HCT116 (cell line): Measurements from ENCODE around the gene CPS1. TPM values are rescaled to one million over a fixed set of nuclear protein-coding genes. Genes with fewer than 3 reads are reported as not detected.

Experiments
- ATAC-seq: fragments of 200-7000 bp; cut with Tn5 transposase; 2 replicates; pipeline ENCODE4 v1.9.1; 2020; ENCODE audit warnings: mild to moderate bottlenecking, moderate library complexity
- BruUV-seq: library from RNA; stranded (reverse); fragments of 400-500 nt; replicated peaks from 2 replicates; lab custom pipeline; 2021; lab: Mats Ljungman, UMichigan
- CTCF ChIA-PET: fragments of 300-600 bp; sonication (Branson Sonifier 250); formaldehyde crosslinking; loops from one replicate; lab custom pipeline; 2021; ENCODE audit warnings: antibody characterized with exemption; lab: Charles Lee
- POLR2A ChIA-PET: fragments of 300-600, 350-600 bp; sonication (Branson Sonifier 250); formaldehyde crosslinking; loops from one replicate; lab custom pipeline; 2021; ENCODE audit warnings: antibody characterized with exemption; lab: Charles Lee
- RAD21 ChIA-PET, 2 experiments: fragments of 300-600 bp; sonication (Branson Sonifier 250); formaldehyde crosslinking; loops; one replicate each; lab custom pipeline; 2023; ENCODE audit warnings: low total read pairs in 2 of 2; ENCODE audit not compliant: uncharacterized antibody in 2 of 2, unreplicated experiment in 2 of 2, low non-redundant PET in 1 of 2; lab: Charles Lee
- DNase-seq: peaks from one replicate; pipeline ENCODE4 v3.0.0-alpha.2; 2010; ENCODE audit warnings: low read depth, low spot score
- H2AFZ ChIP-seq: fragments of 200-600 bp; shearing (Covaris generic), sonication (generic); 2 replicates; pipeline ENCODE4 v1.6.1; 2017; ENCODE audit warnings: low read depth, mixed run types, mixed read lengths, antibody characterized with exemption, low read length; ENCODE audit not compliant: poor library complexity, severe bottlenecking
- H3K27ac ChIP-seq: 2 replicates; pipeline ENCODE4 v1.5.1; 2012; ENCODE audit warnings: low read depth, low read length
- H3K27me3 ChIP-seq: fragments of 200-600 bp; sonication (generic); 2 replicates; pipeline ENCODE4 v1.6.1; 2016; ENCODE audit warnings: mixed run types, low read length, mixed read lengths; ENCODE audit not compliant: insufficient read depth
- H3K36me3 ChIP-seq, 2 experiments: fragments of 200-500 bp in 1 of 2; fragments of 200-600 bp in 1 of 2; sonication (Bioruptor generic) in 1 of 2; sonication (generic) in 1 of 2; 2 replicates each; pipeline versions ENCODE4 v1.5.1 to v1.6.1; 2014 to 2016; ENCODE audit warnings: low read length in 2 of 2, inconsistent platforms in 1 of 2, mixed read lengths in 1 of 2, mixed run types in 1 of 2; ENCODE audit not compliant: insufficient read depth in 2 of 2, control insufficient read depth in 1 of 2
- H3K4me1 ChIP-seq, 2 experiments: fragments of 200-600 bp in 1 of 2; sonication (generic) in 1 of 2; 2 replicates each; pipeline versions ENCODE4 v1.5.1 to v1.6.1; 2012 to 2017; ENCODE audit warnings: low read length in 2 of 2, inconsistent platforms in 1 of 2, mild to moderate bottlenecking in 1 of 2, mixed read lengths in 1 of 2, mixed run types in 1 of 2, moderate library complexity in 1 of 2; ENCODE audit not compliant: insufficient read depth in 2 of 2, control insufficient read depth in 1 of 2
- H3K4me2 ChIP-seq: fragments of 200-600 bp; sonication (generic); 2 replicates; pipeline ENCODE4 v1.6.1; 2017; ENCODE audit warnings: mixed run types, low read length, mixed read lengths
- H3K4me3 ChIP-seq, 2 experiments: fragments of 200-600 bp in 1 of 2; sonication (generic) in 1 of 2; replicated peaks in 1 of 2; 2 replicates each; pipeline ENCODE4 v1.5.1; 2011 to 2016; ENCODE audit warnings: low read length in 2 of 2, control low read depth in 1 of 2, low read depth in 1 of 2, mild to moderate bottlenecking in 1 of 2, mixed read lengths in 1 of 2, mixed run types in 1 of 2
- H3K79me2 ChIP-seq: fragments of 200-600 bp; sonication (generic); 2 replicates; pipeline ENCODE4 v1.6.1; 2017; ENCODE audit warnings: mild to moderate bottlenecking, mixed run types, low read length, moderate library complexity, mixed read lengths; ENCODE audit not compliant: insufficient read depth
- H3K9ac ChIP-seq: fragments of 200-600 bp; sonication (generic); 2 replicates; pipeline ENCODE4 v1.6.1; 2016; ENCODE audit warnings: low read length, mixed read lengths
- H3K9me2 ChIP-seq: fragments of 200-600 bp; sonication (generic), shearing (Covaris generic); 2 replicates; pipeline ENCODE4 v1.6.1; 2017; ENCODE audit warnings: mixed run types, mild to moderate bottlenecking, moderate library complexity; ENCODE audit not compliant: insufficient read depth
- H3K9me3 ChIP-seq, 2 experiments: fragments of 200-500 bp in 1 of 2; fragments of 200-600 bp in 1 of 2; sonication (Bioruptor generic) in 1 of 2; sonication (generic) in 1 of 2; 2 replicates each; pipeline ENCODE4 v1.6.1; 2014 to 2017; ENCODE audit warnings: low read length in 2 of 2, mixed read lengths in 2 of 2, inconsistent platforms in 1 of 2, low read depth in 1 of 2, mild to moderate bottlenecking in 1 of 2, mixed run types in 1 of 2, moderate library complexity in 1 of 2; ENCODE audit not compliant: control insufficient read depth in 1 of 2, insufficient read depth in 1 of 2
- H4K20me1 ChIP-seq: fragments of 200-600 bp; sonication (generic), shearing (Covaris generic); 2 replicates; pipeline ENCODE4 v1.6.1; 2017; ENCODE audit warnings: mixed run types, mild to moderate bottlenecking, moderate library complexity; ENCODE audit not compliant: insufficient read depth
- ELF1 ChIP-seq: IDR thresholded peaks from 2 replicates; pipeline ENCODE4 v1.6.1; 2012; ENCODE audit warnings: low read depth, borderline replicate concordance
- EZH2phosphoT487 ChIP-seq: fragments of 200-600 bp; IDR thresholded peaks from 2 replicates; pipeline ENCODE4 v1.6.1; 2018; ENCODE audit warnings: antibody characterized with exemption, borderline replicate concordance
- FOSL1 ChIP-seq: IDR thresholded peaks from 2 replicates; pipeline ENCODE4 v1.6.1; 2012; ENCODE audit warnings: low read depth
- JUND ChIP-seq: IDR thresholded peaks from 2 replicates; pipeline ENCODE4 v1.6.1; 2012
- POLR2AphosphoS5 ChIP-seq: IDR thresholded peaks from 2 replicates; pipeline ENCODE4 v1.6.1; 2011; ENCODE audit warnings: mild to moderate bottlenecking, low read depth, low read length, moderate library complexity
- TCF7L2 ChIP-seq: IDR thresholded peaks from 2 replicates; pipeline ENCODE4 v1.7.0; 2011; ENCODE audit warnings: borderline replicate concordance, inconsistent platforms; ENCODE audit not compliant: insufficient read depth, insufficient read length; ENCODE audit errors: extremely low read depth
- YY1 ChIP-seq: IDR thresholded peaks from 2 replicates; pipeline ENCODE4 v1.6.1; 2011; ENCODE audit warnings: low read length, low read depth, moderate library complexity, mild to moderate bottlenecking; ENCODE audit not compliant: insufficient replicate concordance; ENCODE audit errors: extremely low read depth
- intact Hi-C: fragments of 100-400 bp; cut with micrococcal nuclease; formaldehyde crosslinking; loops from 2 replicates; pipeline ENCODE4 v1.10.0; 2022
- total RNA-seq: library from RNA; stranded (reverse); gene quantifications from one replicate; pipeline ENCODE4 v1.2.1, GENCODE V29; 2021; ENCODE audit not compliant: unreplicated experiment
- TF ChIP-seq, protein P1 (sequence below): IDR thresholded peaks from 2 replicates; pipeline ENCODE4 v1.6.1; 2012; ENCODE audit warnings: low read depth
- TF ChIP-seq, protein P2 (sequence below): IDR thresholded peaks from 2 replicates; pipeline ENCODE4 v1.6.1; 2012

Gene CPS1
- total RNA-seq, 1 experiment from 2014 or later = 37.5 TPM

DNA sequence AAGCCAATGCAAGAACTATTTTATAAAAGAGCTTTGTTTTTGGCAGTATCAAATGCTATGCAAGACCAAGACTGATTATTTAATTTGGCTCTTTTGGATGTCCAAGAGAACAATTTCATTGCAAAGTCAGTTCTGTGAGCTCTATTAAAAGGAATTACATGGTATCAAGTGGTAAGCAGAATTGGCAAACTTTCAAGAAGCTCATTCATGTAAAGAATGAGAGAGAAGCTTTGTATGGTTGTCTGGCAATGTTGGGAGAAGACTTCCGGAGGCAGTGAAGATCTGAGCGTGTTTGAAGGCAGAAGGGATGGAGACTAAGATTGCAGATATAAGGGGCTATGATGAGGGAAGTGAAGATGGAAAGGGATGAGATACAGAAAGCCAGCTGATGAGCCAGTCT, 49.6 kb downstream of the CPS1 start:
- Histone ChIP-seq H3K9me3 (no peaks in the 10 kb centered on the region), H3K9me2 (no peaks in the 10 kb centered on the region), H3K4me2 (no peak overlapping the region), H3K36me3 (no peaks in the 10 kb centered on the region), H3K79me2 (no peaks in the 10 kb centered on the region), H4K20me1 (no peaks in the 10 kb centered on the region), H3K27me3 (no peaks in the 10 kb centered on the region), H3K9ac (no peak overlapping the region)
- no TSS peak for BruUV-seq
- POLR2A ChIA-PET = no interaction called here
- ATAC-seq = no peak
- RAD21 ChIA-PET = no interaction called here
- CTCF ChIA-PET = no interaction called here
- intact Hi-C loops = no loop called here
- TF ChIP-seq YY1 (no peak), POLR2AphosphoS5 (no peak), ELF1 (no peak), JUND (no peak), TCF7L2 (no peak), EZH2phosphoT487 (no peak), FOSL1 (no peak)
- TF ChIP-seq, protein P1, sequence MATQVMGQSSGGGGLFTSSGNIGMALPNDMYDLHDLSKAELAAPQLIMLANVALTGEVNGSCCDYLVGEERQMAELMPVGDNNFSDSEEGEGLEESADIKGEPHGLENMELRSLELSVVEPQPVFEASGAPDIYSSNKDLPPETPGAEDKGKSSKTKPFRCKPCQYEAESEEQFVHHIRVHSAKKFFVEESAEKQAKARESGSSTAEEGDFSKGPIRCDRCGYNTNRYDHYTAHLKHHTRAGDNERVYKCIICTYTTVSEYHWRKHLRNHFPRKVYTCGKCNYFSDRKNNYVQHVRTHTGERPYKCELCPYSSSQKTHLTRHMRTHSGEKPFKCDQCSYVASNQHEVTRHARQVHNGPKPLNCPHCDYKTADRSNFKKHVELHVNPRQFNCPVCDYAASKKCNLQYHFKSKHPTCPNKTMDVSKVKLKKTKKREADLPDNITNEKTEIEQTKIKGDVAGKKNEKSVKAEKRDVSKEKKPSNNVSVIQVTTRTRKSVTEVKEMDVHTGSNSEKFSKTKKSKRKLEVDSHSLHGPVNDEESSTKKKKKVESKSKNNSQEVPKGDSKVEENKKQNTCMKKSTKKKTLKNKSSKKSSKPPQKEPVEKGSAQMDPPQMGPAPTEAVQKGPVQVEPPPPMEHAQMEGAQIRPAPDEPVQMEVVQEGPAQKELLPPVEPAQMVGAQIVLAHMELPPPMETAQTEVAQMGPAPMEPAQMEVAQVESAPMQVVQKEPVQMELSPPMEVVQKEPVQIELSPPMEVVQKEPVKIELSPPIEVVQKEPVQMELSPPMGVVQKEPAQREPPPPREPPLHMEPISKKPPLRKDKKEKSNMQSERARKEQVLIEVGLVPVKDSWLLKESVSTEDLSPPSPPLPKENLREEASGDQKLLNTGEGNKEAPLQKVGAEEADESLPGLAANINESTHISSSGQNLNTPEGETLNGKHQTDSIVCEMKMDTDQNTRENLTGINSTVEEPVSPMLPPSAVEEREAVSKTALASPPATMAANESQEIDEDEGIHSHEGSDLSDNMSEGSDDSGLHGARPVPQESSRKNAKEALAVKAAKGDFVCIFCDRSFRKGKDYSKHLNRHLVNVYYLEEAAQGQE = no peak
- TF ChIP-seq, protein P2, sequence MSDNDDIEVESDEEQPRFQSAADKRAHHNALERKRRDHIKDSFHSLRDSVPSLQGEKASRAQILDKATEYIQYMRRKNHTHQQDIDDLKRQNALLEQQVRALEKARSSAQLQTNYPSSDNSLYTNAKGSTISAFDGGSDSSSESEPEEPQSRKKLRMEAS = no peak
- TF ChIP-seq, all 23 proteins: peak for 0
- no peak overlapping the region for H3K27ac ChIP-seq
- no peak overlapping the region for H2AFZ ChIP-seq
- no peak overlapping the region for H3K4me3 ChIP-seq
- no peaks in the 10 kb centered on the region for H3K4me1 ChIP-seq
- DNase-seq = no peak
